Measurements from ENCODE around the gene VWA1. TPM values are rescaled to one million over a fixed set of nuclear protein-coding genes. Genes with fewer than 3 reads are reported as not detected.
"Not testable (repeated sequence)": the region's sequence is repeated elsewhere in the genome, so short reads cannot be mapped to it uniquely, and the experiment has no call there.

The VWA1 gene
- polyA plus RNA-seq, 5 donors = 39.8 to 147 (median 63.9) TPM

GRCh38 chr1:1421907-1422464, 13.5 kb upstream of the VWA1 start:
- DNase-seq = no peak

DNA sequence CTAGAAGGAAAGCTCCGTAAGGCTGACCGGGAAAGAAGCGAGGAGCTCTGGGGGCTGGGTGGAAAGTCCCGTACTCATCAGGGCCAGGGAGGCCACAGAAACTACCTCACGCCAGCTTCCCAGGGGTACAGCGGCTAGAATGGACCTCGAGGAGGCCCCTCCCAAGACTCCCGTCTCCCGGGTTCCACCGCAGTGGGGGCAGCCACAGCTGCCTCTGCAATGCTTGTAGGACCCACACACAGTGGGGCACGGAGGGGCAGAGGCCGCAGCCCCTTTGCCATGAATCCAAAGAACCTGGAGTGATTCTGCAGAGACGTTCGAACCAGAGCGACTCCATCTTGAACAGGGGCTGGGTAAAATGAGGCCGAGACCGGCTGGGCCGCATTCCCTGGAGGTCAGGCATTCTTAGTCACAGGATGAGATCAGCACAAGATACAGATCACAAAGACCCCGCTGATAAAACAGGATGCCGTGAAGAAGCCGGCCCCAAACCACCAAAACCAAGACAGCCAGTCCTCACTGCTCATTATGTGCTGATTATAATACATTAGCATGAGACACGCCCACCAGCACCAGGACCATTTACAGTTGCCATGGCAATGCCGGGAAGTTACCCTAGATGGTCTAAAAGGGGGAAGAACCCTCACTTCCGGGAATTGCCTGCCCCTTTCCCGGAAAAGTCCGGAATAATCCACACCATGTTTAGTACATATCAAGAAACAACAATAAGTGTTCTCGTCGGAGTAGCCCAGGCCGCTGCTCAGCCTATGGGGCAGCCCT, 12.8 kb upstream of the VWA1 start:
- no peak for DNase-seq

GRCh38 chr1:1423245-1423597, 12.3 kb upstream of the VWA1 start:
- no peak for DNase-seq

DNA sequence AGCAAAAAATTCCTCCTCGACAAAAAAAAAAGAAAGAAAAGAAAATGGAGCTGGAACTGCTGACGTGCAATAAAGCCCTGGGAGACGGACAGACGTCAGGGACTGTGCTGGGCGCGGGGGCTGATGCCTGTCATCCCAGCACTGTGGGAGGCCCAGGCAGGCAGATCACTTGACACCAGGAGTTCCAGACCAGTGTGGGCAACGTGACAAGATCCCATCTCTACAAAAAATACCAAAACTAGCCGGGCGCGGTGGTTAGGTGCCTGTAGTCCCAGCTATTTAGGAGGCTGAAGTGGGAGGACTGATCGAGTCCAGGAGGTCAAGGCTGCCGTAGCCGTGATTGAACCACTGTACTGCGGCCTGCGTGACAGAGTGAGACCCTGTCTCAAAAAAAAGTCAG, 10.8 kb upstream of the VWA1 start:
- no peak for DNase-seq

- DNase-seq = no peak
Measured at GRCh38 chr1:1425426-1425752, 10.1 kb upstream of the VWA1 start.

GRCh38 chr1:1425753-1426495, 9.6 kb upstream of the VWA1 start:
- no peak for DNase-seq

DNA sequence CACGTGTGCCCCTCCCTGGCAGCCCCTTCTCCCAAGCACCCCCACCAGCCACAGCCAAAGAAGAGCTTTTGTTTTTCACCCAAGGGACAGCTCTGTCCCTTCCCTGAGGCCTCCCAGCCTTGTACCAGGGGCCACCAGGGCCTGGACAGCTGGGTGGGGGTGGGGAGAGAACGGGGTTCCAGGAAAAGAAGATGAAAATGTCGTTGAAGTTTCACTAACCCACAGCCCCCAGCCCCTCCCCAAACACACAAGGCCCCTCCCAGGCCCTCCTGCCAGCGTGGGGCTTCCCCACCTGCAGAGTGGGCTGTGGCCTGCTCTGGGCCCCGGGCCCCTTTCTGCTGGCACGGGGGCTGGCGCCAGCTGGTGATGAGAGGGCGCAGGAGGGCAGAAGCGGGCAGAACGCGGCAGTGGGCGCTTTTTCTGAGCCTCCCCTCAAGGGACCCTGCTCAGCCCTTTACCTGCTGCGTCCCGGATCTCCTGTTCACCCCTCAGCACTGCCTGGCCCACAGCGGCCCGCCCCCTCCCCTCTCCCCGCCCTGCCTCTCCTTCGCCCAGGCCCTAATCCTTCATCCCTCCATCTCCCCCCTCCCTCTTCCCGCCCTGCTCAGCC, 8.9 kb upstream of the VWA1 start:
- DNase-seq = no peak

- no peak for DNase-seq
Measured at GRCh38 chr1:1427106-1427819, 8.2 kb upstream of the VWA1 start.

DNA sequence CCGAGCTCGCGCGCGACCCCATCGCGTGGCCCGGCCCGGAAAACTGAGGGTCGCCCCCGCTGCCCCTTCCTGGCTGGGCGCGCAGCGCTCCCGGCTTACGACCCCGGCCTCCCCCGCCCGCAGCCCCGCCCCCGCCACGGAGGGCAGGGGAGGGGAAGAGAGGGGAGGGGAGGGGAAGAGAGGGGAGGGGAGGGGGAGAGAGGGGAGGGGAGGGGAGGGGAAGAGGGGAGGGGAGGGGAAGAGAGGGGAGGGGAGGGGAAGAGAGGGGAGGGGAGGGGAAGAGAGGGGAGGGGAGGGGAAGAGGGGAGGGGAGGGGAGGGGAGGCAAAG, 7.7 kb upstream of the VWA1 start:
- no peak for DNase-seq

- no peak for DNase-seq
Measured at GRCh38 chr1:1428174-1428573, 7.3 kb upstream of the VWA1 start.

GRCh38 chr1:1428967-1429366, 6.5 kb upstream of the VWA1 start:
- DNase-seq = not testable (repeated sequence)

DNA sequence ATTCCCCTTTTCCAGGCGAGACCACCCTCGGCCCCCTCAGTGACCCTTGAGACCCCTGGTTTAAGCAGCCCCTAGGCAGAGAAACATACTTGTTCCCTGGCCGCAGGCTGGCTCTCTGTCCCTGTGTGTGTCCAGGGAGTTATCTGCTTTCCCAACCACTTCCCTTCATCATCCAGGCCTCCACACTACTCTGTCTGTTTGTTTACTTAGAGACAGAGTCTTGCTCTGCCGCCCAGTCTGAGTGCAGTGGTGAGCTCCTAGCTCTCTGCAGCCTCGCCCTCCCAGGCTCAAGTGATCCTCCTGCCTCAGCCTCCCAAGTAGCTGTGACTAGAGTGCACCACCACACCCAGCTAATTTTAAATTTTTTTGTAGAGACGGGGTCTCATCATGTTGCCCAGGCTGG, 5.8 kb upstream of the VWA1 start:
- no peak for DNase-seq

DNA sequence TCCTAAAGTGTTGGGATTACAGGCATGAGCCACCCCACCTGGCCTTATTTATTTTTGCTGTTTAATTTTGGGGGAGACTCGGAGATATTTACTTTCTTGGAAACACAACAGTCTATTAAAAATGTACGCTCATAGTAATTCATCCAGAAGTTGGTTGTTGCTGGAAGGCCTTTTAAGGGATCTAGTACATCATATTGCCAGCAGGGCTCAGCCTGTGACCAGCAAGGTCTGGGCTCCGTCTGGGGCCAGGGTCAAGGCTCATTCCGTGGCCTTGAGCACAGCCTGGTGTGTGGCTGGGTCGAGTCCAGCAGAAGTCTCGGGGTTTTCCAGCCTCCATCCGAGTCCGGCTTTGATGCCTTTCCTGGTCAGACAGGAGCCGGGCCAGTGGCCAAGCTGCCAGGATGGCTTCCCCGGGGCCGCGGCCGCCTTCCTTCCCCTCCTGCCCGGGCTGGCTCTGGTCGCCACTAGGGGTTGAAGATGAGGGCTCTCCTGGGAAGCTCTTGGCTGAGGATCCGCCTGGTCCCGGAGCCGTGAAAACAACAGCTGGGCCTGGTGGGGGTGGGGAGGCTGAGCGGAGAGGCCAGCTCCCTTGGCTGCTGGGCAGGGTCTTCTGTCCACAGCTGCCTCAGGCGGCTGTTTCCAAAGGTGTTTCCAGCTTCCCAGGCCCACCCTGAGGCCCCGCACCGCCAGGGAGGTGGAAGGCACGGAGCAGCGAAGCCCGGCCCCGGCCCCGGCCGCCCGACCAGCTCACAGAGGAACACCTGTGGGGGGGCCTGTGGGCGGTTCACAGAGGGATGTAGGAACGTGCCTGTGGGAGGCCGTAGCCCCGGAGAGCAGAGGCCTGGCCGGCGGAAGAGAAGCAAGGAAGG, 5.1 kb upstream of the VWA1 start:
- DNase-seq = peak; percentile 87

- no peak for DNase-seq
Measured at GRCh38 chr1:1430992-1431844, 4.3 kb upstream of the VWA1 start.

GRCh38 chr1:1431845-1432273, 3.6 kb upstream of the VWA1 start:
- DNase-seq = no peak

DNA sequence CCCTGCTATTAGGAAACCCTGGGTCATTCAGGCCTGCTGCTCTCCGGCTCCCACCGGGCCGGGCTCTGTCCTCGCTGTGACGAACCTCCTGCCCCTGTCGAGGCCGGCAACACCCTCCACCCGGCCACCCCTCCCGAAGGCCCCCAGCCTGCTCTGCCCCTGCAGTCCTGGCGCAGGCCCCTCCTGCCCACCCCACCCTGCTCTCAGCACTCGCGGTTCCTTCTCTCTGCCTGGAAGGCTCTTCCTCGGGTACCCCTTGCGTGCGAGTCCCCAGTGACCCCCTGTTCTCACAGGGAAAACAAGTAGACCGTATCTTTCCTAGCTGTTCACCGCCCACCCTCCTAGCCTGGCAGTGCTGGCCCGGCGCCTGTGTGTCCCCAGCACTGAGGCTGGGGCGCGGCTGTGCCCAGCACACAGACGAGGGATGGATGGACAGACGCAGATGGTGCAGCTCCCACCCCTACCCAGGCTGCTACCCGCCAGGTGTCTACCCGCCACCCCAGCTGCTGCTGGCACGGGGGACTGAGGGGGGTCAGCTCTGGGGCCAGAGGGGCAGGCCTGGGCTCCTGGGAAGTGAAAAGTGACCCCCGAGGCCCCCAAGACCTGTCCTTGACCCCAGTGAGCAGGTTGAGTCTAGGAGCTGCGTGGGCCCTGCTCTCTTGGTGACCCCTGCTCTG, 3.1 kb upstream of the VWA1 start:
- DNase-seq = no peak

- peak in 1 of 2 donors; percentile 59 for DNase-seq
Measured at GRCh38 chr1:1432951-1433803, 2.3 kb upstream of the VWA1 start.

DNA sequence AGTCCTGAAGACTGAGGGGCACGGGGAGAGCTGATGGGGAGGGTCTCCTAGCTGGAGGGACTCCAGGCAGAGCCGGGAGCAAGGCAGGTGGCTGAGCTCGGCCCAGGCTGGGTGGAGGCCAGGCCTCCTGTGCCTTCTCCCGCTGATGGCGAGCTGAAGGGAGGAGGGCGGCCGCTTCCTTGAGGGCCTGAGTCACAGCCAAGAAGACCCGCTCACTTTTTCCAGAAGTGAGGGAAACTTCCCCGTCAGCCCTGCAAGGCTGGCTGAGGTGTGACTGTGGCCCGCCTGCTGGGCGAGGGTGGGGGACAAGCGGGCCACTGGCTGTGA, 1.7 kb upstream of the VWA1 start:
- DNase-seq = no peak
